ENCODE measurements around the gene ZNF586.

The ZNF586 gene

GRCh38 chr19:57800696-57801095, 31.2 kb downstream of the ZNF586 start:
- no peak overlapping the region for H3K27ac ChIP-seq (ENCODE audit: low read length)
- H3K9me3 ChIP-seq (ENCODE audit: insufficient read depth, low read length): no peaks in the 10 kb centered on the region
- peaks cover 7% of the 10 kb centered on the region for H4K20me1 ChIP-seq (ENCODE audit: insufficient read depth, low read length)
- H3K4me2 ChIP-seq (ENCODE audit: low read length): no peak overlapping the region
- no peak overlapping the region for H2AFZ ChIP-seq (ENCODE audit: low read depth, low read length)
- H3K4me1 ChIP-seq (ENCODE audit: low read length): peaks cover 31% of the 10 kb centered on the region
- H3K36me3 ChIP-seq (replicated peaks; ENCODE audit: low read depth, low read length): peaks cover 24% of the 10 kb centered on the region
- peaks cover 62% of the 10 kb centered on the region for H3K79me2 ChIP-seq (ENCODE audit: low read length)
- no peaks in the 10 kb centered on the region for H3K27me3 ChIP-seq (ENCODE audit: low read depth, low read length)
- TF ChIP-seq EZH2phosphoT487 (IDR thresholded peaks at IDR 0.05; ENCODE audit: low read depth) (no peak), CTCF (IDR thresholded peaks at IDR 0.05; ENCODE audit: low read depth, low read length) (no peak)
- H3K4me3 ChIP-seq (ENCODE audit: low read length): no peak overlapping the region
- no peak overlapping the region for H3K9ac ChIP-seq (ENCODE audit: low read length)

- H3K27ac ChIP-seq (ENCODE audit: low read length): peak overlapping the region; percentile 93
Observed at GRCh38 chr19:57802269-57802668, 32.8 kb downstream of the ZNF586 start.

GRCh38 chr19:57803265-57803593, 33.8 kb downstream of the ZNF586 start:
- TF ChIP-seq EZH2phosphoT487 (IDR thresholded peaks at IDR 0.05; ENCODE audit: low read depth) (no peak), CTCF (IDR thresholded peaks at IDR 0.05; ENCODE audit: low read depth, low read length) (no peak)
- Histone ChIP-seq H3K4me2 (ENCODE audit: low read length) (no peak overlapping the region), H3K9me3 (ENCODE audit: insufficient read depth, low read length) (no peaks in the 10 kb centered on the region), H3K79me2 (ENCODE audit: low read length) (peaks cover 68% of the 10 kb centered on the region), H2AFZ (ENCODE audit: low read depth, low read length) (no peak overlapping the region), H3K27ac (ENCODE audit: low read length) (no peak overlapping the region), H3K4me3 (ENCODE audit: low read length) (no peak overlapping the region), H3K9ac (ENCODE audit: low read length) (no peak overlapping the region), H3K4me1 (ENCODE audit: low read length) (peaks cover 31% of the 10 kb centered on the region), H3K36me3 (replicated peaks; ENCODE audit: low read depth, low read length) (peaks cover 25% of the 10 kb centered on the region), H3K27me3 (ENCODE audit: low read depth, low read length) (no peaks in the 10 kb centered on the region), H4K20me1 (ENCODE audit: insufficient read depth, low read length) (peaks cover 6% of the 10 kb centered on the region)

More at GRCh38 chr19:57802269-57802668, 32.8 kb downstream of the ZNF586 start:
- Histone ChIP-seq H3K9ac (ENCODE audit: low read length) (peak overlapping the region; percentile 59), H3K27me3 (ENCODE audit: low read depth, low read length) (no peaks in the 10 kb centered on the region), H3K36me3 (replicated peaks; ENCODE audit: low read depth, low read length) (peaks cover 17% of the 10 kb centered on the region), H3K79me2 (ENCODE audit: low read length) (peaks cover 63% of the 10 kb centered on the region), H4K20me1 (ENCODE audit: insufficient read depth, low read length) (peaks cover 6% of the 10 kb centered on the region), H2AFZ (ENCODE audit: low read depth, low read length) (no peak overlapping the region), H3K9me3 (ENCODE audit: insufficient read depth, low read length) (no peaks in the 10 kb centered on the region), H3K4me1 (ENCODE audit: low read length) (peaks cover 31% of the 10 kb centered on the region), H3K4me3 (ENCODE audit: low read length) (peak overlapping the region; percentile 67), H3K4me2 (ENCODE audit: low read length) (peak overlapping the region; percentile 83)
- TF ChIP-seq EZH2phosphoT487 (IDR thresholded peaks at IDR 0.05; ENCODE audit: low read depth) (no peak), CTCF (IDR thresholded peaks at IDR 0.05; ENCODE audit: low read depth, low read length) (peak; percentile 67)

GRCh38 chr19:57803594-57804325, 34.3 kb downstream of the ZNF586 start:
- peaks cover 6% of the 10 kb centered on the region for H4K20me1 ChIP-seq (ENCODE audit: insufficient read depth, low read length)
- H3K9ac ChIP-seq (ENCODE audit: low read length): no peak overlapping the region
- peaks cover 26% of the 10 kb centered on the region for H3K4me1 ChIP-seq (ENCODE audit: low read length)
- H2AFZ ChIP-seq (ENCODE audit: low read depth, low read length): no peak overlapping the region
- no peaks in the 10 kb centered on the region for H3K27me3 ChIP-seq (ENCODE audit: low read depth, low read length)
- no peak overlapping the region for H3K27ac ChIP-seq (ENCODE audit: low read length)
- H3K79me2 ChIP-seq (ENCODE audit: low read length): peaks cover 72% of the 10 kb centered on the region
- TF ChIP-seq CTCF (IDR thresholded peaks at IDR 0.05; ENCODE audit: low read depth, low read length) (no peak), EZH2phosphoT487 (IDR thresholded peaks at IDR 0.05; ENCODE audit: low read depth) (no peak)
- no peak overlapping the region for H3K4me3 ChIP-seq (ENCODE audit: low read length)
- H3K9me3 ChIP-seq (ENCODE audit: insufficient read depth, low read length): no peaks in the 10 kb centered on the region
- H3K4me2 ChIP-seq (ENCODE audit: low read length): no peak overlapping the region
- peaks cover 28% of the 10 kb centered on the region for H3K36me3 ChIP-seq (replicated peaks; ENCODE audit: low read depth, low read length)
